ENCODE measurements around the gene FANCD2OS.
"Not testable (repeated sequence)": the region's sequence is repeated elsewhere in the genome, so short reads cannot be mapped to it uniquely, and the experiment has no call there.

The FANCD2OS gene

GRCh38 chr3:10091387-10091786 lies 16.7 kb downstream of the FANCD2OS start:
- not testable (repeated sequence) for DNase-seq

- DNase-seq, result not testable (repeated sequence)
Observed at GRCh38 chr3:10090774-10091173, 17.3 kb downstream of the FANCD2OS start.

- DNase-seq, result no peak
Observed at GRCh38 chr3:10090179-10090578, 17.9 kb downstream of the FANCD2OS start.

- no peak for DNase-seq
Observed at GRCh38 chr3:10088256-10088655, 19.8 kb downstream of the FANCD2OS start.

GRCh38 chr3:10085738-10086137 lies 22.3 kb downstream of the FANCD2OS start:
- DNase-seq, result no peak

- no peak for DNase-seq
Observed at GRCh38 chr3:10081871-10082270, 26.2 kb downstream of the FANCD2OS start.

GRCh38 chr3:10074666-10075065 lies 33.4 kb downstream of the FANCD2OS start:
- no peak for DNase-seq

- not testable (repeated sequence) for DNase-seq
Observed at GRCh38 chr3:10070077-10070476, 38.0 kb downstream of the FANCD2OS start.

- DNase-seq, result no peak
Observed at GRCh38 chr3:10055097-10055496, 53.0 kb downstream of the FANCD2OS start.
